ENCODE measurements around the gene PLCH1.

DNA sequence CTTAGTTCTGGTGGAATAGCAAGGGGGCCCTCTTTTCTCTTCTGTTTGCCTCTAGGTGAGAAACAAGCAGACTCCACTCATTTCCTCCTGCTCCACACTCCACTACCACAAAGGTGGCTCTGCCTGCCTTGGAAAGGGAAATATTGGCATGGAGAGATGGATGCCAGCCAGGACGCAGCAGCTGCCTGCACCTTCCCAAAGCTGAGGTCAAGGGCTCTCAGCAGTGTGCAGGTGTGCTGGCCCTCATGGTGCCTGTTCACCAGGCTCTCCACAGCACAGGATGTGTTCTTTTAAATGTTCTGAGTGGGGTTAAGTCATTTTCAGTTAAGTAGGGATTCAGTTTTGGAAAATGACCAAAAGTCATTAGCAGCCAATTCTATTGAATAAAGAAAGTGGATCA, 240.2 kb downstream of the PLCH1 start:
- TF ChIP-seq, protein P1, sequence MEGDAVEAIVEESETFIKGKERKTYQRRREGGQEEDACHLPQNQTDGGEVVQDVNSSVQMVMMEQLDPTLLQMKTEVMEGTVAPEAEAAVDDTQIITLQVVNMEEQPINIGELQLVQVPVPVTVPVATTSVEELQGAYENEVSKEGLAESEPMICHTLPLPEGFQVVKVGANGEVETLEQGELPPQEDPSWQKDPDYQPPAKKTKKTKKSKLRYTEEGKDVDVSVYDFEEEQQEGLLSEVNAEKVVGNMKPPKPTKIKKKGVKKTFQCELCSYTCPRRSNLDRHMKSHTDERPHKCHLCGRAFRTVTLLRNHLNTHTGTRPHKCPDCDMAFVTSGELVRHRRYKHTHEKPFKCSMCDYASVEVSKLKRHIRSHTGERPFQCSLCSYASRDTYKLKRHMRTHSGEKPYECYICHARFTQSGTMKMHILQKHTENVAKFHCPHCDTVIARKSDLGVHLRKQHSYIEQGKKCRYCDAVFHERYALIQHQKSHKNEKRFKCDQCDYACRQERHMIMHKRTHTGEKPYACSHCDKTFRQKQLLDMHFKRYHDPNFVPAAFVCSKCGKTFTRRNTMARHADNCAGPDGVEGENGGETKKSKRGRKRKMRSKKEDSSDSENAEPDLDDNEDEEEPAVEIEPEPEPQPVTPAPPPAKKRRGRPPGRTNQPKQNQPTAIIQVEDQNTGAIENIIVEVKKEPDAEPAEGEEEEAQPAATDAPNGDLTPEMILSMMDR (IDR thresholded peaks at IDR 0.05) = no peak
- no peak for TF ChIP-seq POLR2A (IDR thresholded peaks at IDR 0.05)
